GM19328 (cell line): Measurements from ENCODE around the gene ZMAT5.
A peak's percentile ranks its signal among the peaks of the same experiment; 100 is the strongest.

Experiments used
- ATAC-seq: cut with Tn5 transposase; IDR thresholded peaks from one replicate; pipeline ENCODE4 v1.9.1; 2021; ENCODE audit warnings: mild to moderate bottlenecking, moderate library complexity; ENCODE audit not compliant: unreplicated experiment

ZMAT5 gene

GRCh38 chr22:29766632-29767170, at the start of gene ZMAT5:
ZMAT5 (minus strand) TSS chr22:29767007; CDS start chr22:29748544, 18,463 bp downstream.
- peak; percentile 86 for ATAC-seq

- no peak for ATAC-seq
These were observed 49.7 kb upstream of the ZMAT5 start for GRCh38 chr22:29816539-29816938.

- ATAC-seq: no peak
These were observed 49.3 kb upstream of the ZMAT5 start for GRCh38 chr22:29816128-29816527.

GRCh38 chr22:29815580-29815979, 48.8 kb upstream of the ZMAT5 start:
- no peak for ATAC-seq

GRCh38 chr22:29814003-29814402, 47.2 kb upstream of the ZMAT5 start:
- no peak for ATAC-seq

GRCh38 chr22:29813563-29813962, 46.8 kb upstream of the ZMAT5 start:
- no peak for ATAC-seq

- no peak for ATAC-seq
These were observed 46.3 kb upstream of the ZMAT5 start for GRCh38 chr22:29813126-29813525.

- no peak for ATAC-seq
These were observed 44.6 kb upstream of the ZMAT5 start for GRCh38 chr22:29811377-29811776.

- ATAC-seq: no peak
These were observed 43.4 kb upstream of the ZMAT5 start for GRCh38 chr22:29810216-29810615.

- no peak for ATAC-seq
These were observed 39.4 kb upstream of the ZMAT5 start for GRCh38 chr22:29806196-29806595.

- no peak for ATAC-seq
These were observed 38.2 kb upstream of the ZMAT5 start for GRCh38 chr22:29804985-29805384.

GRCh38 chr22:29803190-29803589, 36.4 kb upstream of the ZMAT5 start:
- ATAC-seq: no peak

- ATAC-seq: no peak
These were observed 35.0 kb upstream of the ZMAT5 start for GRCh38 chr22:29801796-29802195.

- ATAC-seq: no peak
These were observed 34.3 kb upstream of the ZMAT5 start for GRCh38 chr22:29801153-29801552.

- no peak for ATAC-seq
These were observed 32.4 kb upstream of the ZMAT5 start for GRCh38 chr22:29799217-29799680.

GRCh38 chr22:29798801-29799200, 32.0 kb upstream of the ZMAT5 start:
- ATAC-seq: no peak

GRCh38 chr22:29798318-29798717, 31.5 kb upstream of the ZMAT5 start:
- no peak for ATAC-seq

GRCh38 chr22:29797351-29797750, 30.5 kb upstream of the ZMAT5 start:
- no peak for ATAC-seq

- ATAC-seq: no peak
These were observed 28.9 kb upstream of the ZMAT5 start for GRCh38 chr22:29795663-29796062.

GRCh38 chr22:29793396-29793795, 26.6 kb upstream of the ZMAT5 start:
- ATAC-seq: no peak

GRCh38 chr22:29790061-29790460, 23.3 kb upstream of the ZMAT5 start:
- ATAC-seq: no peak

- no peak for ATAC-seq
These were observed 21.8 kb upstream of the ZMAT5 start for GRCh38 chr22:29788339-29789279.
